Measurements from ENCODE around the gene NAGPA.

Gene NAGPA

GRCh38 chr16:5027575-5028235, 6.0 kb downstream of the NAGPA start:
- no peak for DNase-seq (ENCODE audit: low read depth in 2 of 2)

GRCh38 chr16:5027086-5027485, 6.6 kb downstream of the NAGPA start:
- no peak for DNase-seq (ENCODE audit: low read depth in 2 of 2)

- DNase-seq (ENCODE audit: low read depth in 2 of 2) = no peak
Measured at GRCh38 chr16:5026664-5027063, 7.1 kb downstream of the NAGPA start.

GRCh38 chr16:5025171-5025632, 8.5 kb downstream of the NAGPA start:
- DNase-seq (ENCODE audit: low read depth in 2 of 2) = no peak

GRCh38 chr16:5024632-5025031, 9.1 kb downstream of the NAGPA start:
- DNase-seq (ENCODE audit: low read depth in 2 of 2) = no peak

GRCh38 chr16:5022521-5022920, 11.2 kb downstream of the NAGPA start:
- DNase-seq (ENCODE audit: low read depth in 2 of 2) = no peak

GRCh38 chr16:5020551-5020950, 13.2 kb downstream of the NAGPA start:
- DNase-seq (ENCODE audit: low read depth in 2 of 2) = no peak

GRCh38 chr16:5019775-5020174, 14.0 kb downstream of the NAGPA start:
- DNase-seq (ENCODE audit: low read depth in 2 of 2) = no peak

- no peak for DNase-seq (ENCODE audit: low read depth in 2 of 2)
Measured at GRCh38 chr16:5018793-5019192, 14.9 kb downstream of the NAGPA start.

GRCh38 chr16:5017678-5017969, 16.1 kb downstream of the NAGPA start:
- DNase-seq (ENCODE audit: low read depth in 2 of 2) = no peak

GRCh38 chr16:5016967-5017677, 16.6 kb downstream of the NAGPA start:
- DNase-seq (ENCODE audit: low read depth in 2 of 2) = no peak

- DNase-seq (ENCODE audit: low read depth in 2 of 2) = no peak
Measured at GRCh38 chr16:5015887-5016286, 17.8 kb downstream of the NAGPA start.

- DNase-seq (ENCODE audit: low read depth in 2 of 2) = no peak
Measured at GRCh38 chr16:5015351-5015750, 18.4 kb downstream of the NAGPA start.

- DNase-seq (ENCODE audit: low read depth in 2 of 2) = no peak
Measured at GRCh38 chr16:5012887-5013286, 20.8 kb downstream of the NAGPA start.

GRCh38 chr16:5011637-5012036, 22.1 kb downstream of the NAGPA start:
- DNase-seq (ENCODE audit: low read depth in 2 of 2) = no peak

GRCh38 chr16:5010576-5011329, 23.0 kb downstream of the NAGPA start:
- no peak for DNase-seq (ENCODE audit: low read depth in 2 of 2)

- no peak for DNase-seq (ENCODE audit: low read depth in 2 of 2)
Measured at GRCh38 chr16:5008311-5008731, 25.4 kb downstream of the NAGPA start.

- DNase-seq (ENCODE audit: low read depth in 2 of 2) = no peak
Measured at GRCh38 chr16:5007256-5007655, 26.5 kb downstream of the NAGPA start.

GRCh38 chr16:5006348-5007193, 27.2 kb downstream of the NAGPA start:
- DNase-seq (ENCODE audit: low read depth in 2 of 2) = no peak

GRCh38 chr16:5005916-5006315, 27.8 kb downstream of the NAGPA start:
- DNase-seq (ENCODE audit: low read depth in 2 of 2) = no peak

GRCh38 chr16:5004311-5004710, 29.4 kb downstream of the NAGPA start:
- no peak for DNase-seq (ENCODE audit: low read depth in 2 of 2)

GRCh38 chr16:5003828-5004227, 29.9 kb downstream of the NAGPA start:
- DNase-seq (ENCODE audit: low read depth in 2 of 2) = no peak

Measured in fibroblast of skin of left quadriceps (primary cell).